WTC11 (cell line): Measurements from ENCODE around the gene SMOC1. TPM values are rescaled to one million over a fixed set of nuclear protein-coding genes. Genes with fewer than 3 reads are reported as not detected.

ENCODE experiments used
- ATAC-seq: fragments of 200-7000 bp; cut with Tn5 transposase; 2 replicates; pipeline ENCODE4 v1.10.0; 2021; ENCODE audit warnings: mild to moderate bottlenecking, moderate library complexity
- CTCF ChIA-PET: fragments of 300-600 bp; sonication (Branson Sonifier 250); formaldehyde crosslinking; loops from one replicate; lab custom pipeline; 2021; ENCODE audit warnings: antibody characterized with exemption; lab: Charles Lee
- POLR2A ChIA-PET: fragments of 350-600 bp; sonication (Branson Sonifier 250); formaldehyde crosslinking; loops from one replicate; lab custom pipeline; 2021; ENCODE audit warnings: antibody characterized with exemption; lab: Charles Lee
- DNase-seq: peaks from one replicate; pipeline ENCODE4 v3.0.0; 2021; ENCODE audit warnings: low spot score
- H3K27ac Mint-ChIP-seq: 2 replicates; pipeline ENCODE4 v1.8.0; 2021; ENCODE audit warnings: mixed read lengths
- H3K27me3 Mint-ChIP-seq: 2 replicates; pipeline ENCODE4 v1.8.0; 2021; ENCODE audit warnings: low read depth, mild to moderate bottlenecking, moderate library complexity, mixed read lengths
- H3K36me3 Mint-ChIP-seq: 2 replicates; pipeline ENCODE4 v1.8.0; 2021; ENCODE audit warnings: mixed read lengths
- H3K4me1 Mint-ChIP-seq: 2 replicates; pipeline ENCODE4 v1.8.0; 2022; ENCODE audit warnings: mixed read lengths
- H3K4me3 Mint-ChIP-seq: 2 replicates; pipeline ENCODE4 v1.8.0; 2021; ENCODE audit warnings: mild to moderate bottlenecking, moderate library complexity, mixed read lengths
- H3K9me3 Mint-ChIP-seq: 2 replicates; pipeline ENCODE4 v1.8.0; 2021; ENCODE audit warnings: mixed read lengths
- GABPB1 ChIP-seq: sonication (generic); formaldehyde crosslinking; IDR thresholded peaks from 2 replicates; pipeline ENCODE4 v1.8.1; 2023; ENCODE audit warnings: mild to moderate bottlenecking, missing genetic modification reagents
- NFYB ChIP-seq: sonication (generic); formaldehyde crosslinking; conservative IDR thresholded peaks from 2 replicates; pipeline ENCODE4 v1.8.0; 2022; ENCODE audit warnings: low read depth, missing genetic modification reagents
- NR3C1 ChIP-seq: sonication (generic); formaldehyde crosslinking; conservative IDR thresholded peaks from 2 replicates; pipeline ENCODE4 v1.8.1; 2023; ENCODE audit warnings: low read depth, mild to moderate bottlenecking, missing genetic modification reagents
- TEAD1 ChIP-seq: sonication (generic); formaldehyde crosslinking; IDR thresholded peaks from 2 replicates; pipeline ENCODE4 v1.8.0; 2022; ENCODE audit warnings: mild to moderate bottlenecking, missing genetic modification reagents
- total RNA-seq: library from RNA; stranded (reverse); gene quantifications from 3 replicates; pipeline ENCODE4 v1.2.3, GENCODE V29; 2021
- TF ChIP-seq, protein P1 (sequence below): fragments of 200-600 bp; IDR thresholded peaks from 2 replicates; pipeline ENCODE4 v1.8.0; 2022; ENCODE audit warnings: antibody characterized with exemption
- TF ChIP-seq, protein P2 (sequence below): sonication (generic); formaldehyde crosslinking; IDR thresholded peaks from 2 replicates; pipeline ENCODE4 v1.8.0; 2022; ENCODE audit warnings: missing genetic modification reagents
- TF ChIP-seq, protein P3 (sequence below): fragments of 250-450 bp; sonication (Bioruptor Pico); IDR thresholded peaks from 2 replicates; pipeline ENCODE4 v1.9.0; 2021; ENCODE audit warnings: mild to moderate bottlenecking
- TF ChIP-seq, protein P4 (sequence below): sonication (generic); formaldehyde crosslinking; IDR thresholded peaks from 2 replicates; pipeline ENCODE4 v1.8.0; 2023; ENCODE audit warnings: missing genetic modification reagents
- TF ChIP-seq, protein P5 (sequence below): sonication (generic); formaldehyde crosslinking; conservative IDR thresholded peaks from 2 replicates; pipeline ENCODE4 v1.8.1; 2022; ENCODE audit warnings: mild to moderate bottlenecking, missing genetic modification reagents
- TF ChIP-seq, protein P6 (sequence below): fragments of 250-450 bp; sonication (Bioruptor Pico); IDR thresholded peaks from 2 replicates; pipeline ENCODE4 v2.1.2; 2022; ENCODE audit warnings: mild to moderate bottlenecking, moderate library complexity

SMOC1 gene
- total RNA-seq, 1 experiment from 2014 or later = 1.1 TPM

DNA sequence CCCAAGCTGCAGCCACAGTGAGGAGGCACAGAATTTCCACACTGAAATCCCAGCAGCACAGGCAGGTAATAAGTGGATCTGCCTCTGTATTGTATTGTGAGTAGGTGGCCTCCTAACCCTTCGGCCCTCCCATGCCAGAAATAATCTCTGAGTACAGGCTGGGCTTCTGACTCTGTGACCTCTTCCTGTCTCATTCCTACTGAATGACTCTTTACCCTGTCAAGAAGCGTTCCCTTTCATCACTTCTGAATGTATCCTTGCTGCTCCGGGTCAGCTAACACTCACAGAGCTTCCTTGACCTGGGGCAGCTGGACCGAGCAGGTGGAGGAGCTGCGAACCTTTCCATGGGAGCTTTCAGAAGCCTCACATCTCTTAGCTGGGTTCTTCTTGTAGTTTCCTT lies 190.0 kb downstream of the SMOC1 start:
- POLR2A ChIA-PET = no interaction called here
- ATAC-seq = no peak
- CTCF ChIA-PET = interaction anchor here (0.6 to 1.7 kb wide), 2 partner anchors 18 to 22 kb away, joined by 4 to 5 read pairs; no protein-coding TSS in a partner anchor

DNA sequence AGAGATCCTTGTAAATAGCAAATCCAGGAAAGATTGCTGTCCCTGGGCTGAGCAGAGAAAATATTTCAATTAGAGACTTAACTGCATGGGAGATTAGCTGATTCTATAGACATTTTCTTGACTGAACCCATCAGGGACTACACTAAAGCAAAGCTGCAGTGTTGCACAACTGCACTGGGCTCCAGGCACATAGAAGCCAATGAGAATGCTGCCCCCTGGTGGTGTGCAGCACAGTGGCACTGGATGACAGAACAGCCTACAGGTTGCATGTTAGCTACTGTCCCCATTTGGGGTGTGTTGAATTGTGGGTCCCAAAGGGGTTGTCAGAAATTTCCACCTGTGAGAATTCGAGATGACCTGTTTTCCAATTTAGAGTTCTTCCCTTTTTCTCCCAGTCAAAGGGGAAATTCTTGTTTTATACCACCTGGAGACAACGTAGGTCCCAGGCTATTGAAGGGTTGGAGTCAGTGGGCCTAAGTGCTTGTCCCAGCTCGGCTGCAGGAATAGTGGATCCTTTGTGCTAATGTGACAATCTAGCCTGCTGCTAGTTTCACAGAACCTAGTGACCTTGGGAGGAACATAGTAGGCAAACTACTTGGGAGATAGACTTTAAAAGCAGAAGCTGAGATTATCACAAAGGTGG lies 194.8 kb downstream of the SMOC1 start:
- TF ChIP-seq, protein P1, sequence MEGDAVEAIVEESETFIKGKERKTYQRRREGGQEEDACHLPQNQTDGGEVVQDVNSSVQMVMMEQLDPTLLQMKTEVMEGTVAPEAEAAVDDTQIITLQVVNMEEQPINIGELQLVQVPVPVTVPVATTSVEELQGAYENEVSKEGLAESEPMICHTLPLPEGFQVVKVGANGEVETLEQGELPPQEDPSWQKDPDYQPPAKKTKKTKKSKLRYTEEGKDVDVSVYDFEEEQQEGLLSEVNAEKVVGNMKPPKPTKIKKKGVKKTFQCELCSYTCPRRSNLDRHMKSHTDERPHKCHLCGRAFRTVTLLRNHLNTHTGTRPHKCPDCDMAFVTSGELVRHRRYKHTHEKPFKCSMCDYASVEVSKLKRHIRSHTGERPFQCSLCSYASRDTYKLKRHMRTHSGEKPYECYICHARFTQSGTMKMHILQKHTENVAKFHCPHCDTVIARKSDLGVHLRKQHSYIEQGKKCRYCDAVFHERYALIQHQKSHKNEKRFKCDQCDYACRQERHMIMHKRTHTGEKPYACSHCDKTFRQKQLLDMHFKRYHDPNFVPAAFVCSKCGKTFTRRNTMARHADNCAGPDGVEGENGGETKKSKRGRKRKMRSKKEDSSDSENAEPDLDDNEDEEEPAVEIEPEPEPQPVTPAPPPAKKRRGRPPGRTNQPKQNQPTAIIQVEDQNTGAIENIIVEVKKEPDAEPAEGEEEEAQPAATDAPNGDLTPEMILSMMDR = peak; percentile 93
- TF ChIP-seq TEAD1 (CRISPR knock-in tag) = no peak
- TF ChIP-seq, protein P2, sequence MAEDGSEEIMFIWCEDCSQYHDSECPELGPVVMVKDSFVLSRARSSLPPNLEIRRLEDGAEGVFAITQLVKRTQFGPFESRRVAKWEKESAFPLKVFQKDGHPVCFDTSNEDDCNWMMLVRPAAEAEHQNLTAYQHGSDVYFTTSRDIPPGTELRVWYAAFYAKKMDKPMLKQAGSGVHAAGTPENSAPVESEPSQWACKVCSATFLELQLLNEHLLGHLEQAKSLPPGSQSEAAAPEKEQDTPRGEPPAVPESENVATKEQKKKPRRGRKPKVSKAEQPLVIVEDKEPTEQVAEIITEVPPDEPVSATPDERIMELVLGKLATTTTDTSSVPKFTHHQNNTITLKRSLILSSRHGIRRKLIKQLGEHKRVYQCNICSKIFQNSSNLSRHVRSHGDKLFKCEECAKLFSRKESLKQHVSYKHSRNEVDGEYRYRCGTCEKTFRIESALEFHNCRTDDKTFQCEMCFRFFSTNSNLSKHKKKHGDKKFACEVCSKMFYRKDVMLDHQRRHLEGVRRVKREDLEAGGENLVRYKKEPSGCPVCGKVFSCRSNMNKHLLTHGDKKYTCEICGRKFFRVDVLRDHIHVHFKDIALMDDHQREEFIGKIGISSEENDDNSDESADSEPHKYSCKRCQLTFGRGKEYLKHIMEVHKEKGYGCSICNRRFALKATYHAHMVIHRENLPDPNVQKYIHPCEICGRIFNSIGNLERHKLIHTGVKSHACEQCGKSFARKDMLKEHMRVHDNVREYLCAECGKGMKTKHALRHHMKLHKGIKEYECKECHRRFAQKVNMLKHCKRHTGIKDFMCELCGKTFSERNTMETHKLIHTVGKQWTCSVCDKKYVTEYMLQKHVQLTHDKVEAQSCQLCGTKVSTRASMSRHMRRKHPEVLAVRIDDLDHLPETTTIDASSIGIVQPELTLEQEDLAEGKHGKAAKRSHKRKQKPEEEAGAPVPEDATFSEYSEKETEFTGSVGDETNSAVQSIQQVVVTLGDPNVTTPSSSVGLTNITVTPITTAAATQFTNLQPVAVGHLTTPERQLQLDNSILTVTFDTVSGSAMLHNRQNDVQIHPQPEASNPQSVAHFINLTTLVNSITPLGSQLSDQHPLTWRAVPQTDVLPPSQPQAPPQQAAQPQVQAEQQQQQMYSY = no peak
- peak; percentile 49; the same call in 1 of the 2 replicates for TF ChIP-seq GABPB1
- TF ChIP-seq NR3C1 (CRISPR knock-in tag) = no peak
- no peaks in the 10 kb centered on the region for H3K36me3 Mint-ChIP-seq
- H3K4me1 Mint-ChIP-seq = peaks cover 18% of the 10 kb centered on the region
- no peaks in the 10 kb centered on the region for H3K9me3 Mint-ChIP-seq
- DNase-seq = peak; percentile 80
- H3K4me3 Mint-ChIP-seq = no peak overlapping the region
- ATAC-seq = peak; percentile 94
- H3K27ac Mint-ChIP-seq = no peak overlapping the region
- ChIA-PET CTCF (interaction anchor here (0.5 to 3.2 kb wide), 49 partner anchors 9 to 976 kb away, joined by 3 to 49 read pairs (median 4); partner anchors contain the start of genes SLC8A3 and SMOC1), POLR2A (no interaction called here)
- no peaks in the 10 kb centered on the region for H3K27me3 Mint-ChIP-seq

More for the DNA sequence above, 190.0 kb downstream of the SMOC1 start:
- H3K4me3 Mint-ChIP-seq = no peak overlapping the region
- no peaks in the 10 kb centered on the region for H3K27me3 Mint-ChIP-seq
- no peak overlapping the region for H3K27ac Mint-ChIP-seq
- TF ChIP-seq, protein P3, sequence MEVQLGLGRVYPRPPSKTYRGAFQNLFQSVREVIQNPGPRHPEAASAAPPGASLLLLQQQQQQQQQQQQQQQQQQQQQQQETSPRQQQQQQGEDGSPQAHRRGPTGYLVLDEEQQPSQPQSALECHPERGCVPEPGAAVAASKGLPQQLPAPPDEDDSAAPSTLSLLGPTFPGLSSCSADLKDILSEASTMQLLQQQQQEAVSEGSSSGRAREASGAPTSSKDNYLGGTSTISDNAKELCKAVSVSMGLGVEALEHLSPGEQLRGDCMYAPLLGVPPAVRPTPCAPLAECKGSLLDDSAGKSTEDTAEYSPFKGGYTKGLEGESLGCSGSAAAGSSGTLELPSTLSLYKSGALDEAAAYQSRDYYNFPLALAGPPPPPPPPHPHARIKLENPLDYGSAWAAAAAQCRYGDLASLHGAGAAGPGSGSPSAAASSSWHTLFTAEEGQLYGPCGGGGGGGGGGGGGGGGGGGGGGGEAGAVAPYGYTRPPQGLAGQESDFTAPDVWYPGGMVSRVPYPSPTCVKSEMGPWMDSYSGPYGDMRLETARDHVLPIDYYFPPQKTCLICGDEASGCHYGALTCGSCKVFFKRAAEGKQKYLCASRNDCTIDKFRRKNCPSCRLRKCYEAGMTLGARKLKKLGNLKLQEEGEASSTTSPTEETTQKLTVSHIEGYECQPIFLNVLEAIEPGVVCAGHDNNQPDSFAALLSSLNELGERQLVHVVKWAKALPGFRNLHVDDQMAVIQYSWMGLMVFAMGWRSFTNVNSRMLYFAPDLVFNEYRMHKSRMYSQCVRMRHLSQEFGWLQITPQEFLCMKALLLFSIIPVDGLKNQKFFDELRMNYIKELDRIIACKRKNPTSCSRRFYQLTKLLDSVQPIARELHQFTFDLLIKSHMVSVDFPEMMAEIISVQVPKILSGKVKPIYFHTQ (CRISPR knock-in tag) = no peak
- TF ChIP-seq, protein P4, sequence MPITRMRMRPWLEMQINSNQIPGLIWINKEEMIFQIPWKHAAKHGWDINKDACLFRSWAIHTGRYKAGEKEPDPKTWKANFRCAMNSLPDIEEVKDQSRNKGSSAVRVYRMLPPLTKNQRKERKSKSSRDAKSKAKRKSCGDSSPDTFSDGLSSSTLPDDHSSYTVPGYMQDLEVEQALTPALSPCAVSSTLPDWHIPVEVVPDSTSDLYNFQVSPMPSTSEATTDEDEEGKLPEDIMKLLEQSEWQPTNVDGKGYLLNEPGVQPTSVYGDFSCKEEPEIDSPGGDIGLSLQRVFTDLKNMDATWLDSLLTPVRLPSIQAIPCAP = no peak
- TF ChIP-seq, protein P5, sequence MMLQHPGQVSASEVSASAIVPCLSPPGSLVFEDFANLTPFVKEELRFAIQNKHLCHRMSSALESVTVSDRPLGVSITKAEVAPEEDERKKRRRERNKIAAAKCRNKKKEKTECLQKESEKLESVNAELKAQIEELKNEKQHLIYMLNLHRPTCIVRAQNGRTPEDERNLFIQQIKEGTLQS (CRISPR knock-in tag) = no peak
- TF ChIP-seq NFYB (no peak), NR3C1 (CRISPR knock-in tag) (no peak)
- TF ChIP-seq, protein P6, sequence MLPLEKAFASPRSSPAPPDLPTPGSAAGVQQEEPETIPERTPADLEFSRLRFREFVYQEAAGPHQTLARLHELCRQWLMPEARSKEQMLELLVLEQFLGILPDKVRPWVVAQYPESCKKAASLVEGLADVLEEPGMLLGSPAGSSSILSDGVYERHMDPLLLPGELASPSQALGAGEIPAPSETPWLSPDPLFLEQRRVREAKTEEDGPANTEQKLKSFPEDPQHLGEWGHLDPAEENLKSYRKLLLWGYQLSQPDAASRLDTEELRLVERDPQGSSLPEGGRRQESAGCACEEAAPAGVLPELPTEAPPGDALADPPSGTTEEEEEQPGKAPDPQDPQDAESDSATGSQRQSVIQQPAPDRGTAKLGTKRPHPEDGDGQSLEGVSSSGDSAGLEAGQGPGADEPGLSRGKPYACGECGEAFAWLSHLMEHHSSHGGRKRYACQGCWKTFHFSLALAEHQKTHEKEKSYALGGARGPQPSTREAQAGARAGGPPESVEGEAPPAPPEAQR = no peak
- TF ChIP-seq, all 79 proteins: peak for 0
- Mint-ChIP-seq H3K9me3 (no peaks in the 10 kb centered on the region), H3K36me3 (no peaks in the 10 kb centered on the region), H3K4me1 (no peaks in the 10 kb centered on the region)
- DNase-seq = no peak
